NCI-H524 treated with DMSO at 0.1 percent for 48 hours (cell line): ENCODE results near the gene CNTNAP2.

ENCODE experiments used
- DNase-seq: peaks from one replicate; lab custom pipeline; 2025; lab: John Stamatoyannopoulos, UW

The CNTNAP2 gene

GRCh38 chr7:147251751-147252325 is 1135.2 kb downstream of the CNTNAP2 start:
- no peak for DNase-seq

- DNase-seq = no peak
Measured at GRCh38 chr7:147261693-147262092, 1145.1 kb downstream of the CNTNAP2 start.

- no peak for DNase-seq
Measured at GRCh38 chr7:147265528-147265927, 1148.9 kb downstream of the CNTNAP2 start.

- DNase-seq = no peak
Measured at GRCh38 chr7:147276106-147276505, 1159.5 kb downstream of the CNTNAP2 start.

- DNase-seq = peak; percentile 18
Measured at GRCh38 chr7:147276783-147277370, 1160.3 kb downstream of the CNTNAP2 start.

- DNase-seq = no peak
Measured at GRCh38 chr7:147279514-147279913, 1162.9 kb downstream of the CNTNAP2 start.

- no peak for DNase-seq
Measured at GRCh38 chr7:147279964-147280374, 1163.4 kb downstream of the CNTNAP2 start.

GRCh38 chr7:147282204-147282603 is 1165.6 kb downstream of the CNTNAP2 start:
- DNase-seq = no peak

GRCh38 chr7:147296201-147296600 is 1179.6 kb downstream of the CNTNAP2 start:
- no peak for DNase-seq

GRCh38 chr7:147296986-147297385 is 1180.4 kb downstream of the CNTNAP2 start:
- no peak for DNase-seq

GRCh38 chr7:147298611-147299043 is 1182.0 kb downstream of the CNTNAP2 start:
- DNase-seq = no peak

- no peak for DNase-seq
Measured at GRCh38 chr7:147300293-147300692, 1183.7 kb downstream of the CNTNAP2 start.

GRCh38 chr7:147304376-147304775 is 1187.8 kb downstream of the CNTNAP2 start:
- DNase-seq = no peak

- no peak for DNase-seq
Measured at GRCh38 chr7:147305827-147306226, 1189.2 kb downstream of the CNTNAP2 start.

- no peak for DNase-seq
Measured at GRCh38 chr7:147308539-147308938, 1191.9 kb downstream of the CNTNAP2 start.

- DNase-seq = no peak
Measured at GRCh38 chr7:147311336-147311735, 1194.7 kb downstream of the CNTNAP2 start.

GRCh38 chr7:147321504-147321903 is 1204.9 kb downstream of the CNTNAP2 start:
- no peak for DNase-seq

GRCh38 chr7:147332988-147333387 is 1216.4 kb downstream of the CNTNAP2 start:
- no peak for DNase-seq

- no peak for DNase-seq
Measured at GRCh38 chr7:147363101-147363500, 1246.5 kb downstream of the CNTNAP2 start.

GRCh38 chr7:147376192-147376591 is 1259.6 kb downstream of the CNTNAP2 start:
- DNase-seq = no peak

- no peak for DNase-seq
Measured at GRCh38 chr7:147380926-147381325, 1264.3 kb downstream of the CNTNAP2 start.

- no peak for DNase-seq
Measured at GRCh38 chr7:147394329-147394728, 1277.7 kb downstream of the CNTNAP2 start.

GRCh38 chr7:147400221-147400689 is 1283.7 kb downstream of the CNTNAP2 start:
- DNase-seq = no peak

- DNase-seq = no peak
Measured at GRCh38 chr7:147400925-147401324, 1284.3 kb downstream of the CNTNAP2 start.
